IPS-11a (cell line): ENCODE data around the gene WDR35.
A peak's percentile ranks its signal among the peaks of the same experiment; 100 is the strongest.

Source experiments
- H3K4me3 ChIP-seq: one replicate; pipeline ENCODE4 v1.5.1; 2013; ENCODE audit warnings: low read depth, low read length, control low read depth

WDR35 gene

GRCh38 chr2:20011276-20012031 lies 21.5 kb upstream of the WDR35 start:
- peak overlapping the region; percentile 54 for H3K4me3 ChIP-seq

GRCh38 chr2:20008703-20009102 lies 18.8 kb upstream of the WDR35 start:
- no peak overlapping the region for H3K4me3 ChIP-seq

- H3K4me3 ChIP-seq: no peak overlapping the region
Measured at GRCh38 chr2:20005891-20006470, 16.1 kb upstream of the WDR35 start.

- H3K4me3 ChIP-seq: no peak overlapping the region
Measured at GRCh38 chr2:20005067-20005627, 15.2 kb upstream of the WDR35 start.

DNA sequence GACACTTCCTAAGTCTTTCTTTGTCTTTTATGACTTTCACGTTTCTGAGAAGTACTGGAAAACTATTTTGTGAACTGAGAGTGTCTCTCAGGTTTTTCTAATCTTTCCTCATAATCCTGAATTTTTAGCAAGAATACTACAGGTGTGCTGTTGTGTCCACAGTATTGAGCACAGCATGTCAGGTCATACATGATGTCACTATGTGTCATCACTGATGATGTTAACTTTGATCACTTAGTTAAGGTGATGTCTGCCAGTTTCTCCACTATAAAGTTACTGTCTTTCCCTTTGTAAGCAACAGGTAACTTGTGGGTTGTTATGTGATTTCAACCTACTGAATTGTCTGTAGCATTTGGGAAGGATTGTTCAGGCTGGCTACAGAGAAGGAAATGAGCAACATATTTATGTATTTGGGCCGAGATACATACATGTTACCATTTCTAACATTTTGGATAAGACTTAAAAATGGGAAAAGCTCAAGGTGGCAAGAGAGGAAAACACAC lies 11.5 kb upstream of the WDR35 start:
- no peak overlapping the region for H3K4me3 ChIP-seq

DNA sequence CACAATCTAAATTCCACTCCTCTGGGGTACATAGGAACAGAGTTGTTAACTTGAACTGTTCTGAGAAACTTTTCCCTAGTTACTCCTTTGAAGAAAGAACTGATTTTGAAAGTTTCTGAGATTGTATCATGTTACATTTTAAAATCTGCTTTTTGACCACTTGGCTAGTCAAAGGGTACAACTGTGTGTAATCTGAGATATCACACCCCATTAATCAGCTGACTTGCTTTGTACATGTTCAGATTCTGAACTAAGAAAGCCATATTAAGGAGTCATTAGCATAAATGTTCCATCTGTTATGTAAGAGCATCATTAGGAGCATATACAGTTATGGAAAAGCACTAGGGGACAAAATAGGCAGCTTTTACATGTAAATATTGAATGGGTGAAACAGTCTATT lies 3.8 kb upstream of the WDR35 start:
- no peak overlapping the region for H3K4me3 ChIP-seq

GRCh38 chr2:19991895-19992294 lies 2.0 kb upstream of the WDR35 start:
- H3K4me3 ChIP-seq: no peak overlapping the region

DNA sequence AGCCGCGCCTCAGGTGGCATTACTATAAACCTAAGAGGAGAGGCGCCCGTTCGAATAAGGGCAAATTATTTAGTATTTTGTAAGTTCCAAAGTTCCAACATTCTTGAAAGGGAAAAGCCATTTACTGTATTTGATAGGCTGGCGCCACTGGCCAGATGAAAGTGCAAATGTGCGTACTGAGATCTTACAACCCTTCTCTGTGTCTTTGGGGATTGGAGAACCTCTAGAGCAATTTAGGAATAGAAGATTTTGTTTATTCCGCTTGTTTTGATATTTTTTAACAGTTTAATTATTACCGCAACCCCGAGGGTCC lies 467 bp upstream of the WDR35 start:
- peak overlapping the region; percentile 87 for H3K4me3 ChIP-seq

DNA sequence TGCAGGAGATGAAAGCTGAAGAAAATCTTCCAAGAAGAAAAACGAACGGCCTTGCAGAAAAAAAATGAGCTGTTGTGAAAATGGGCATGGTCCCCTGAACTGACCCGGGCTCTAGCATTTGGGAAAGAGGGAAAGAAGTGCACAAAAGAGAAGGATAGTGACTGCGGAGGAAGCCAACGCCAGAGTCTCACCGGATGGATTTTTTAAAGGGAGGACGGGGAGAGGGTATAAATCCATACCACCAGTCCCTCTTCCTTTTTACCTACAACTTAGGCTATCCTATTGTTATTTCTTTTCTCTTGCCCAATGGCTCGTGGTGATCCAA lies 601 bp downstream of the WDR35 start:
- H3K4me3 ChIP-seq: peak overlapping the region; percentile 87

DNA sequence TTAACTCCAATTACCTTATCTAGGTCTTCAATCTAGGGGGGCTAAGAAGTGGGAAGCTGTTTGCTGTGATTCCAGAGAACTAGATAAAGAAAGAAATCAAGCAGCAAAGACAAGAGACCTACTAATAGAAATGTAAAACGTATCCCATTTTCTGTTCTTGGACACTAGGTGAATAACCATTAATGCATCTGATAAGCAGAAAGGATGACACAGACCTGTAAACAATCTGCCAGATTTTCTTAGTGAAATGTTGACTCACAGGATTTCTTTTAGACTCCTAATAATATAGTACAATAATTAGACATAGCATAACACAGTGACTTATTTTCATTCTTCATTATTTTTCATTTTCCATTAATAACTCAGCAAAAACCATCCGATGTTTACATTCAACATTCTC lies 1.3 kb downstream of the WDR35 start:
- peak overlapping the region; percentile 87 for H3K4me3 ChIP-seq

DNA sequence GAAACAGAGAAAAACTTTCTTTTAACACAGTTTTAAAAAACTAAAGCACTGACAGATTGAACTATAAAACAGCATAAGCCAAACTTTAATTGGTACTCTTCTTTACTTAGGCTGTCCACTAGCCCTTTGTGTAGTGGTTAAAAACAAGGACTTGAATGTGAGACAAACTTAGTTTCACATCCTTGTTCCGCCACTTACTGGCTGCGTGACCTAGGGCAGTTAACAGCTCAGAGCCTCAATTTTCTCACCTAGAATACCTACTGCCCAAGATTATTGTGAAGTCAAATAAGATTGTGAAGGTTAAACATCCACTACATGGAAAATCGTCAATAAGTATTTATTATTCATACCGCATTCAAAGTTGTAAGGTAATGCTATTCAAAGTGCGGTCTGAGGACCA lies 2.0 kb downstream of the WDR35 start:
- no peak overlapping the region for H3K4me3 ChIP-seq

- no peak overlapping the region for H3K4me3 ChIP-seq
Measured at GRCh38 chr2:19982268-19982667, 7.6 kb downstream of the WDR35 start.

GRCh38 chr2:19979932-19980331 lies 10.0 kb downstream of the WDR35 start:
- no peak overlapping the region for H3K4me3 ChIP-seq

DNA sequence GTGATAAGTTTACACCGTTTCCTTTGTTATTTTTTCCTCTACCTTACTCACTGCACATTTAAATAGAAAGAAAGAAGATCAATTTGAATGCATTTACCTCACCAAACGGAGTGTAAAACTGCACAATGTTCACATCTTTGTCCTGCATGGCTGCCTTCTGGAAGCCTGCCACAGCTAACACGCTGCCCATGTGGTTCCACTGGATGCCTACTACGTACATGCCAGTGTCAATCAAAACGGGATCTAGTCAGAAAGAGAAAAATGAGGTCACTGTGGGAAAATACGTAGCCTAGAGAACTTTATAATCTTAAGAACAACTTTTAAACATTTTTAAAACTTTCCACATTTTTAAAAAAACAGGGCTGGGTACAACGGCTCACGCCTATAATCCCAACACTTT lies 16.4 kb downstream of the WDR35 start:
- H3K4me3 ChIP-seq: no peak overlapping the region

- H3K4me3 ChIP-seq: no peak overlapping the region
Measured at GRCh38 chr2:19971691-19972090, 18.2 kb downstream of the WDR35 start.

- H3K4me3 ChIP-seq: no peak overlapping the region
Measured at GRCh38 chr2:19963386-19963785, 26.5 kb downstream of the WDR35 start.

GRCh38 chr2:19955544-19956422 lies 34.1 kb downstream of the WDR35 start:
- no peak overlapping the region for H3K4me3 ChIP-seq

- no peak overlapping the region for H3K4me3 ChIP-seq
Measured at GRCh38 chr2:19949071-19949470, 40.8 kb downstream of the WDR35 start.

- no peak overlapping the region for H3K4me3 ChIP-seq
Measured at GRCh38 chr2:19947184-19947940, 42.5 kb downstream of the WDR35 start.

DNA sequence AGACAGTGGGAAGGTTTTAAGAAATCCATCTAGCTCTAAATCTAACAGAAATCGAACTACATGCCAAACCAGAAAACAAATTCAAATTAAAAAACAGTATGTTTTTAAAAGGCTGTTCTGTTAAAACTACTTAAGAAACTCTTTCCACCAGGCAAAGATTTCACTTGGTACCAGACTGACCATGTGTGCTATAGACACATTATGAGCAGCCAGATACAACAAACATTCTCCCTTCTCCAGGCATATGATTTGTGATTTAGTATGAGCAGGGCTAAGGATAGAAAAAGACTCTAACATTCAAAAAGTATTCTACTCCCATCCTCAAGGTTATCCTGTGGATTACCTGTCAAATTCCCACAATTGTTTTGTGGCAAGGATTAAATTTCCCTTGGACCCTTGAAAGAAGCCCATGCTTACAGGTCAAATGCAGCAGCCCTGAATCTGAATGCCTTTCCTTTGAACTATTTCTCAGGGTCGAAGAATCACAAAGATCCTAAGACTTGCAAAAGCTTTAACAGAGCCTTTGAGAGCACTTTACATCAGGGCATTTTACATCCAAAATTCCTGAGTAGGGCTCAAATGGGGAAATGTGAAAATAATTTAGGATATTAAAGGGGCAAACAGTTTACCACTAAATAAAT lies 45.6 kb downstream of the WDR35 start:
- no peak overlapping the region for H3K4me3 ChIP-seq
